Dedifferentiated amniotic fluid mesenchymal stem cell (primary cell): ENCODE measurements around the gene CATSPER3.

Source experiments
- DNase-seq: peaks from one replicate; pipeline ENCODE4 v3.0.0-alpha.2; 2016; ENCODE audit errors: extremely low spot score

Gene CATSPER3

DNA sequence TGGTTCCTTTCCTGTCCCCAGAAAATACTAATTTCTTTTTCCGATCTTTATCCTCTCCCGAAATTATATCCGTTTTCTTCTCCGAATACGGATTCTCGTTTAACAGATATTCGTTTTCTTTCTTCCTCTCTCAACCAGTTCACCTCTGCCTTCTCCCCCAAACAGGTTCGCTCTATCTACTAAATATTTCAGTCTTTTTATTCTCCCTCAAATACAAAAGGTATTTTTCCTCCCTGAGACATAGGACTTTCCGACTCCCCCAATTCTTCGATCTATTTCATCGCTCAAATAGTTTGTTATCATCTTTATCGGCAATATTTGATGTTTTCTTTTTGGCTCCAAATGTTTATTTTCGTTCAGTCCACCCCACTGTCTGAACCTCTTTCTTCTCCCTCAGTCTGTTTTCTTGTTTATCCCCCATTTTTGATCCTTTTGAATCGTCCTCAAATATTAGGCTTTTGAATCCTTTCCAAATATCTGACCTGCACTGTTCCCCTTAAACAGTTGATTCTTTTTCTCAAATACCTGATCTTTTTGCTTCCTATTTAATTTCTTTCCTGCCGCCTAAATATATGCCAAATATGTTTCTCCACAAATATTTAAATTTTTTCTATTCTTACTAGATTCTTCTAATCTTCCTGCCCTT is 61.9 kb downstream of the CATSPER3 start:
- no peak for DNase-seq

DNA sequence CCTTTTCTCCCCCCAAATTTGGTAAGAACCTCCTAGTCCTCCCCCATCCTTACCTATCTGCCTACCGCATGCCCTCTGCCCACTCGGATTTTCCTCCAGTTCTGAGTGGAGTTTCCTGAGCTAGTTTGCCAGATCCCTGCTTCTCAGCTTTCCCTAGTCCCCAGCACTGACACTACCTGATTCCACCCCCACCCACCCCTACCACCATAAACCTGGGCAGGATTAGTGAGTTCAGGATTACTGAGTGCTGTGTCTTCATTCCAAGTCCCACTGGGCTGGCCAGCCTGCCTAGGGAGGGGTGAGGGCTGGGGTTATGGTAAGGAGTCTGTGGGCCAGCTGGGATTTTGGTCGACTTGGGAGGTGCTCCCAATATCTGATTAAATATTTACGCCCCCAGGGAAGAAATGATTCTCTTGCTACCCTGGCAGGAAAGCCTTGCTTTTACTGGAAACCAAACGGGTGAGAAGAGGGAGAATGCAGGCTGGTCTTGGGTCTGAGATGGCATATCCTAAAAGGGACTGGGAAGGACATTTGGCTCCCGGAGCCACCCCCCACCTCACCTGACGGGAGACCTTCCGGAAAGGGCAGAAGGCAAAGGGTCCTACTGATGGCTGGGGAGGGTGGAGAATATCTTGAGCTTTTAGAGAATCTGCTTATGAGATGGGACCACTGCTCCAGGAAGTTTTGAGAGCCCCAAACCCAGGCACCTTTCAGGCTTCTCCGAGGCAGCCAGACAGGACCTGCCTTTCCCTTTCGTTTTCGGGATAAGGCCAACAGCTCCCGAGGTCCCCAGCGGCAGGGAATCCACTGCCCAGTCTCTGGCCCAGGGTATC is 62.6 kb downstream of the CATSPER3 start:
- no peak for DNase-seq

GRCh38 chr5:135030956-135031812 is 63.5 kb downstream of the CATSPER3 start:
- no peak for DNase-seq

- no peak for DNase-seq
Observed at GRCh38 chr5:135031813-135032694, 64.3 kb downstream of the CATSPER3 start.

DNA sequence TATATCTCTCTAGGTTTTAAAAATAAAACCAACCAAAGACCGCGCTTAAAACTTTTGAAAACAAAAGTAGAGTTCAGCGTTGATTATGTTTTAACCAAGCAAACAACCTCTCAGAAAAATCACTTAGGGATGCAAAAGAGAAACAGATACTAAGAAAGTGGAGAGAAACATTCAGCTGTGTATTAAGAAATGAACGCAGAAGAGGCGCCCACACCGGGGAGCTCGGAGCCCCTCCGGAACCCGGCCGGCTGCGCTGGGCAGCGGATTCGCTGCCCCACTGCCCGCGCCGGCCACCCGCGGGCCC is 64.9 kb downstream of the CATSPER3 start:
- DNase-seq, result no peak

DNA sequence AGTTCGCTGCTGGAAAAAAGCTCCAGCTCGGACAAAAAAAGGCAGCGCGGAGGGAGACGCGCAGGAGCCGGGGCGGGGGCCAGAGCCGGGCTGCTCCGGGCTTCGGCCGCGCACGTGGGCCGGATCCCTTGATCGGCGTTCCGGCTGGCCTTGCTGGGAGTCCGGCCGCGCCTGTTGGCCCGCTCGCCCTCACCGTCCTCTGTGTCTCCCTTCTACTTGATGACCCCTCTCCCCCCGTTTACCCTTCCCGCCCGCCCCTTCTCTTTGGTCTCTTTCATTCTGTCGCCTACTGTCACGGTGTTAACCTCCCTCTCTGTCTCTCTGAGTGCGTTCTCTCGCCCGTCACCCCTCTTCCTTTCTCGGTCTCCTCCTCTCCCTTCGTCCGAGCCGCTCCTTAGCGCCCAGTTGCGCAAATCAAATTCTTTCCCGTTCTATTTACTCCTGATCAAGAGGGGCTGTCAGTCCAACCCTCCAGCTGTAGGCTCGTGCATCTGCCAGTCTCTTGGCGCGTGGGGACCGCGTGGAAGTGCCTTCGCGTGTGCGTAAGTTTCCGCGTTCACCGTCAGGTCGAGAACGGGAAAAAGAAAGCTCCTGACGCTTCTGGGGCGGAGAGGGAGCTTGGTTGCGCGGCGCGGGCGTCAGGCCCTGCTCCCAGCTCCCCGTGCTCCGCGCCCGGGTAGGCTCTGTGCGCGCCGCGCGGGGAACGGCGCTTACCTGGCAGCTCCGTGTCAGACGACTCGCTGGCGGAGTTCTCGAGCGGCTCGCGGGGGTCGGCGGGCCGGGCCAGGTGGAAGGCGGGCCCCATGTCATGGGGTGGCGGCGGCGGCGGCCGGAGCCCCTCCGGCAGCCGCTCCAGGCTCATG is 65.5 kb downstream of the CATSPER3 start:
- DNase-seq, result no peak

DNA sequence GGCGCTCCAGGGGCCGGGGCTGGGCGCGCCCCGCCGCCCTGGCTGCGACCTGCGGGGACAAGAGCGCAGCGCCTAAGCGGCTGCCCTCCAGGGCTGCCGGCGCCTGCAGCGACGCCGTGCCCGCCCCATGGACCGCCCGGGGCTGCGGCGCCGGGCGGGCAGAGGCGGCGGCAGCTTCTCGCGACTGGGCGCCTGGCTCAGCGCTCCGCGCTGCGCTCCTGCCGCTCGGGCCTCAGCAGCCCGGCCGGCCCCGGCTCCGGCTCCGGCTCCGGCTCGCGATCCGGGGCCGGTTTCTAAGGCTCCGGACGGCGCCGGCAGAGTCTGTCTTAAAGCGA is 66.2 kb downstream of the CATSPER3 start, which contains the start of gene PITX1:
Gene PITX1, minus strand, starts transcription at position 328 of the 335 bp plus-strand sequence. CDS start 347 bp downstream, outside the sequence.
- DNase-seq, result no peak

- DNase-seq, result peak; percentile 81
Observed at GRCh38 chr5:135034236-135034962, 66.7 kb downstream of the CATSPER3 start.

GRCh38 chr5:135034963-135035677 is 67.4 kb downstream of the CATSPER3 start:
- DNase-seq, result no peak

GRCh38 chr5:135035678-135036030 is 67.9 kb downstream of the CATSPER3 start:
- DNase-seq, result no peak

DNA sequence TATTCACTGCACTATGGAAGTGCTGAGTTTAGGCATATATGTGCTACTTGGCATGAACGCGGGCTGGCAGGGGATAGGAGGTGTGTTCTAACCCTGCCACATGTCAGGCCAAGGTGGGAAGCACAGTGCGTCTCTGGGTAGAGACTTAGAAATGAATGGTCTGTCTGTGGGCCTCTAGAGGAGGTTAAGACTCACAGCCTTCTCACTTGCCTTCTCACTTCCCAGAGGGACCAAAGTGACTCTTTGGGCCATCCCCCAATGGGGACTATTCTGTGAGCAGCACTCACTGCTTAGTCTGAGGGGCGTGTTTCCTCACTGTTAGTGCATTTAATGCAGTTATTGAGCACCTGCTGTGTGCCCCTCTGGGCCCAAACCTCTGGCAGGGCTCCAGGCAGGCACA is 68.7 kb downstream of the CATSPER3 start:
- DNase-seq, result no peak

DNA sequence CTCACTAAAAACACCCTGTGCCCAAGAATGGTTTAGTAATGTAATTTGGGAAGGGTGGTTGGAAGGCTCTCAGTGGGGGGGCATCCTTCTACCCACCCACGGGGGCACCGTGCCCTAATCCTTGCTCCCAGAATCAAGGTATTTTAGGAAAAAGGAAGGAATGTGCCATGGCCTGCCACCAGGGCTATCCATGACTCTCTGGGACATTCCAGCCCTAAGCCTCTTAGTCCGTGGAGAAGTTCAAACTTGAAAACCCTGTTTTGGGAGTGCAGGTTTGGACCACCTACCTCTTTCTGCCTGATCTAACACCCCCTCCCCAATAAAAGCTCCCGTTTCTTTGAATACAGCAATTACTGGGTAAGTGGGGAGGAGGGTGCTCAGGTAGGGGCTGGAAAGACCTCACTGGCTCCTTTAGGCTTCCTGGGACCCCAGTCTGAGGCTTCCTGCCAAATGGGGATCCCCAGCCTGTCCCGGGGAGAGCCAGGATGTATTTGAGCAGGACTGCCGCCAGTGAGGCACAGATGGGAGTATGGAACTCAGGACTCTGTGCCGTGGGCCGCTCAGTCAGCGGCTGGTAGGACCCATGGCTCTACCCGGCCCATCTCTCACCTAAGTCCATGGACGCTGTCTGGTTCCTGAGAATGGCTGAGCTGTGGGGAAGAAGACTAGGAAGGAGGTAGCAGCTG is 70.0 kb downstream of the CATSPER3 start:
- no peak for DNase-seq

- DNase-seq, result no peak
Observed at GRCh38 chr5:135038205-135038812, 70.6 kb downstream of the CATSPER3 start.

GRCh38 chr5:135038813-135039270 is 71.1 kb downstream of the CATSPER3 start:
- no peak for DNase-seq

DNA sequence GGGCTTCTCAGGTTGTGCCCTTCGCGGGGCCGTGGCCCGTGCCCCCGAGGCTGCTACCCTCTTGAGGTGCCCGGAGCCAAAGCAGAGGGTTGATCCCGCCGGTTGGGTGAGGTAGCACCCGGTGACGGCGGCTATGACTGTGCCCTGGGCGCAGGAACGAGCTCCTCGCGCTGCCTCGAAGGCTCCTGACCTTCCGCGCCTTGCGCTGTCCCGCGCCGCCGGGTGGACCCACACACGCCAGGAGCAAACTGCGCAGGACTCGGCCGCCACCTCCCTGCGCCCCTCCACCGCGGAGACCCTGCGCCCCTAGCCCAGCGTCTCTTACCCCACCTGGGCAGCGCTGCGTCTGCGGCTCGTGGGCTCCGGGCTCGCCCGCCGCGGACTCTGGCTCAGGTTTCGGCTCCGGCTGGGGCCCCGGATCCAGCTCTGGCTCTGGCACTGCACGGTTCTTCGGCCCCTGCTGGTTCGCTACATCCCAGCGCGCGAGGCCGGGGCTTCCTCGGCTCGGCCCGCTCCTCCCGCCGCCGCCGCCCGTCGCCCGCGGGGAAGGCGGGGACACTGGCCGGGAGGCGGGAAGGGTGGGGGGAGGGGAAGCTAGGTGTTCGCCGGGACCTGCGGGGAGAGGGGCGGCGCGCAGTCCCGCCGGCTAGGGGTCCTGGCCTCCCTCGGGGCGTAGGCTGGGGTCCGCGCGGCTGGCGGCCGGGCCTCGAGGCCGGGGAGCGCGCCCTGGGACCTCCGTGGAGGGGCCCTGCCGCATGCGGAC is 71.7 kb downstream of the CATSPER3 start:
- no peak for DNase-seq

DNA sequence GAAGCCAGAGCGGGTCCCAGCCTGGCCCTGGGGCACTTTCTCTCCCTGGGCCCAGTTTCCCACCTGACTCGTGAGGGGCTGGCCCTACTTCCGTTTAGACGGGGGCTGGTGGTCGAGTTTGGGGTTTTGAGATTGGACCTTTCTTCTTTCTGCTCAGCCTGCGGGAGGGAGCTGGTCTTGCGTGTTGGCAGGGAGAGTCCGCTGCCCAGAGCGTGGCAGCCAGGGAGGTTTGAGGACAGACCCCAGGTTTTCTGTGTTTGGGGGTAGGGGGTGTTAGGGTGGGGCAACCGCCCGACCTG is 72.3 kb downstream of the CATSPER3 start:
- DNase-seq, result no peak

DNA sequence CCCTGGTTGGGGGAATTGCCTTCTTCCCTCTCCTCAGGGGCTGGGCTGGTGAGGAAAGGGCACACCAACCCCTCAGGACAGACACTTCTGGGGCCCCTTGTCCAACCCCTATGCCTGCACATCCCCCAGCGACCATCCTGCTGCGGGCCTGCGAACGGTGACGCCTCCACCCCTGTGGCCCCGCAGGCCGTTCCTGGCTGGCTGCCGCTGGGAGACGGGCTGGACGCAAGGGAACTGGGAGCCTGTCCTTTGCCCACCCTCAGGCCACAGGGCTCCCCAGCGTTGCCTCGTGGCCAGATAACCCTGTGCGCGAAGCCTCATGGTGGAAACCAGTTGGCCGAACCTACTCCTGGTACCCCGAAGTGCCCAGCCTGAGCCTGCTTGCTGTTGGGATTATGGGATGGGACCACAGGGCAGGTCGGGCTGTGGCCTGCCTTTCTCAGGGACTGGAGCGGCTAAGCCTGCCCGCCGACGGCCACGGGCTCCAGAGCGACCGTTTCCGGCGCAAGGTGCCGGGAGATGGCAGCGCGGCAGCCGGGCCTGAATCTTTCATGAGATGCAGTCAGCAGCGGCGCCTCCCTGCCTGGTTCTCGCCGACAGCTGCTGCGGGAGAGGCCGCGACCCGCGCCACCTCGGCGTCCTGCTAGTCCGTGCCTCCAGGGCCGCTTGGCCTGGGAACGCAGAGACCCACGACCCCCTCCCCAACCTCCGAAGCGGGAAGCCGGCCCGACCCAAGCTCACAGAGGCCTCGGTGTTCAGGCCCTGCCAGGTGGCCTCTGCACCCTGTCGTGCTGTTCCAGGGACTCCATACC is 72.8 kb downstream of the CATSPER3 start:
- DNase-seq, result no peak
